ENCODE data around the gene PAAF1.

- no peak for TF ChIP-seq EZH2 (IDR thresholded peaks at IDR 0.05; ENCODE audit: insufficient read depth, poor library complexity, severe bottlenecking)
- no peak for TF ChIP-seq EZH2phosphoT487 (IDR thresholded peaks at IDR 0.05; ENCODE audit: insufficient read depth, low read depth)
Measured at GRCh38 chr11:73950869-73951710, 74.3 kb downstream of the PAAF1 start, which contains the start of gene DNAJB13.
